Gastroesophageal sphincter (tissue), 4 donors: ENCODE results near the gene DENND1B. TPM values are rescaled to one million over a fixed set of nuclear protein-coding genes. Genes with fewer than 3 reads are reported as not detected.

Experiments
- ATAC-seq: fragments of 150-250 bp; one replicate; pipeline ENCODE4 v1.9.1; 2016; ENCODE audit warnings: mild to moderate bottlenecking, moderate library complexity
- H3K27ac ChIP-seq, 4 donors: fragments of 200-600 bp; sonication (generic) in 3 of 4; 1 replicate in 3 of 4; 2 replicates in 1 of 4; pipeline ENCODE4 v1.5.1; 2016 to 2019
- H3K27me3 ChIP-seq: fragments of 200-600 bp; sonication (generic); one replicate; pipeline ENCODE4 v1.5.1; 2019
- H3K36me3 ChIP-seq, 2 donors: fragments of 200-600 bp; sonication (generic); one replicate each; pipeline ENCODE4 v1.5.1; 2019; ENCODE audit warnings: control low read depth in 1 of 2
- H3K4me1 ChIP-seq, 3 donors: fragments of 200-600 bp; sonication (generic); 1 replicate in 2 of 3; 2 replicates in 1 of 3; pipeline ENCODE4 v1.5.1; 2016 to 2019; ENCODE audit warnings: control low read depth in 2 of 3
- H3K4me3 ChIP-seq, 2 donors: fragments of 200-600 bp; sonication (generic); one replicate each; pipeline ENCODE4 v1.5.1; 2019; ENCODE audit warnings: mild to moderate bottlenecking in 1 of 2, moderate library complexity in 1 of 2
- H3K9me3 ChIP-seq, 3 donors: fragments of 200-600 bp; sonication (generic); one replicate each; pipeline ENCODE4 v1.5.1; 2017 to 2019; ENCODE audit warnings: control low read depth in 2 of 3
- CTCF ChIP-seq, 4 experiments: fragments of 200-600 bp in 2 of 4; fragments of 450-650 bp in 2 of 4; sonication (generic) in 1 of 4; IDR thresholded peaks; one replicate each; pipeline ENCODE4 v1.5.1; 2017 to 2019; ENCODE audit warnings: antibody characterized with exemption in 4 of 4, mild to moderate bottlenecking in 2 of 4, moderate library complexity in 2 of 4
- EP300 ChIP-seq: sonication (generic); formaldehyde crosslinking; IDR thresholded peaks from one replicate; pipeline ENCODE4 v1.6.1; 2017; ENCODE audit warnings: antibody characterized with exemption, mild to moderate bottlenecking
- POLR2A ChIP-seq, 2 donors: fragments of 450-650 bp; IDR thresholded peaks; one replicate each; pipeline ENCODE4 v1.6.1; 2017; ENCODE audit warnings: antibody characterized with exemption in 2 of 2, mild to moderate bottlenecking in 2 of 2, moderate library complexity in 1 of 2
- POLR2AphosphoS5 ChIP-seq: sonication (generic); formaldehyde crosslinking; IDR thresholded peaks from one replicate; pipeline ENCODE4 v1.6.1; 2017; ENCODE audit warnings: antibody characterized with exemption
- WGBS, 2 donors: methylation state at CpG; one replicate each; pipeline ENCODE4 v1.1.5; 2018; ENCODE audit warnings: low coverage in 1 of 2; 5-methylcytosine and 5-hydroxymethylcytosine counted together
- total RNA-seq, 4 donors: library from RNA; depleted of rRNA; stranded (reverse); fragments of >200 nt; gene quantifications; one replicate each; pipeline ENCODE4 v1.1.0, GENCODE V29; 2016

DENND1B gene
- total RNA-seq, 4 donors from 2014 or later = 8.3 to 11.5 (median 8.8) TPM

- TF ChIP-seq EP300 = no peak
- no peak for TF ChIP-seq POLR2AphosphoS5
- TF ChIP-seq POLR2A (IDR thresholded peaks at IDR 0.05) = no peak
- TF ChIP-seq CTCF (IDR thresholded peaks at IDR 0.05) = no peak
- Histone ChIP-seq H3K36me3 (no peaks in the 10 kb centered on the region), H3K4me3 (no peak overlapping the region), H3K27ac (no peak overlapping the region), H3K9me3 (no peaks in the 10 kb centered on the region), H3K4me1 (peaks cover 0 to 22% (median 4%) of the 10 kb centered on the region in 3 donors), H3K27me3 (no peaks in the 10 kb centered on the region)
- WGBS, 2 donors = 47 to 60% methylated on average over 1 of the region's 1 CpG
- no peak for ATAC-seq
Observed at GRCh38 chr1:197736685-197737084, 38.6 kb downstream of the DENND1B start.

GRCh38 chr1:197735461-197735860 is 39.8 kb downstream of the DENND1B start:
- H3K27ac ChIP-seq = no peak overlapping the region
- no peaks in the 10 kb centered on the region for H3K27me3 ChIP-seq
- H3K4me3 ChIP-seq = no peak overlapping the region
- peaks cover 0 to 22% (median 4%) of the 10 kb centered on the region in 3 donors for H3K4me1 ChIP-seq
- no peaks in the 10 kb centered on the region for H3K36me3 ChIP-seq
- 93 to 97% methylated on average over 9 to 12 of the region's 16 CpGs for WGBS, 2 donors
- H3K9me3 ChIP-seq = no peaks in the 10 kb centered on the region
- TF ChIP-seq CTCF (IDR thresholded peaks at IDR 0.05) = no peak
- TF ChIP-seq POLR2A (IDR thresholded peaks at IDR 0.05) = no peak
- TF ChIP-seq POLR2AphosphoS5 = no peak
- TF ChIP-seq EP300 = no peak
- no peak for ATAC-seq

GRCh38 chr1:197733324-197733723 is 42.0 kb downstream of the DENND1B start:
- ATAC-seq = no peak
- H3K4me1 ChIP-seq = peaks cover 0 to 14% (median 0%) of the 10 kb centered on the region in 3 donors
- no peak overlapping the region for H3K4me3 ChIP-seq
- H3K9me3 ChIP-seq = no peaks in the 10 kb centered on the region
- TF ChIP-seq POLR2A (IDR thresholded peaks at IDR 0.05) (no peak), CTCF (IDR thresholded peaks at IDR 0.05) (no peak), EP300 (no peak)
- 63 to 75% methylated on average over 2 to 4 of the region's 5 CpGs for WGBS, 2 donors
- no peaks in the 10 kb centered on the region for H3K27me3 ChIP-seq
- no peaks in the 10 kb centered on the region for H3K36me3 ChIP-seq
- no peak overlapping the region for H3K27ac ChIP-seq

- WGBS, 2 donors = 93 to 100% methylated on average over 1 to 2 of the region's 2 CpGs
- Histone ChIP-seq H3K4me3 (no peak overlapping the region), H3K36me3 (no peaks in the 10 kb centered on the region), H3K27ac (no peak overlapping the region), H3K27me3 (no peaks in the 10 kb centered on the region), H3K4me1 (peaks cover 0 to 3% (median 0%) of the 10 kb centered on the region in 3 donors), H3K9me3 (no peaks in the 10 kb centered on the region)
- ATAC-seq = no peak
- TF ChIP-seq CTCF (IDR thresholded peaks at IDR 0.05) = no peak
- TF ChIP-seq POLR2A (IDR thresholded peaks at IDR 0.05) = no peak
- TF ChIP-seq POLR2AphosphoS5 = no peak
- no peak for TF ChIP-seq EP300
Observed at GRCh38 chr1:197732187-197732586, 43.1 kb downstream of the DENND1B start.

GRCh38 chr1:197731449-197731848 is 43.8 kb downstream of the DENND1B start:
- peaks cover 0 to under 1% (median 0%) of the 10 kb centered on the region in 3 donors for H3K9me3 ChIP-seq
- no peak for TF ChIP-seq POLR2A (IDR thresholded peaks at IDR 0.05)
- TF ChIP-seq CTCF (IDR thresholded peaks at IDR 0.05) = no peak
- TF ChIP-seq EP300 = no peak
- TF ChIP-seq POLR2AphosphoS5 = no peak
- no peaks in the 10 kb centered on the region for H3K27me3 ChIP-seq
- 93% methylated on average over 3 of the region's 3 CpGs for WGBS, 2 donors
- no peak overlapping the region for H3K27ac ChIP-seq
- no peaks in the 10 kb centered on the region for H3K4me1 ChIP-seq
- no peak overlapping the region for H3K4me3 ChIP-seq
- H3K36me3 ChIP-seq = no peaks in the 10 kb centered on the region
- ATAC-seq = no peak
